ENCODE data around the gene ERBB4.
"Not testable (repeated sequence)": the region's sequence is repeated elsewhere in the genome, so short reads cannot be mapped to it uniquely, and the experiment has no call there.

The ERBB4 gene

GRCh38 chr2:212299333-212299732, 239.3 kb downstream of the ERBB4 start:
- no peak for DNase-seq (ENCODE audit: low read depth)

- no peak for DNase-seq (ENCODE audit: low read depth)
Measured at GRCh38 chr2:212295571-212295970, 243.0 kb downstream of the ERBB4 start.

GRCh38 chr2:212294816-212295215, 243.8 kb downstream of the ERBB4 start:
- DNase-seq (ENCODE audit: low read depth) = no peak

GRCh38 chr2:212289301-212289700, 249.3 kb downstream of the ERBB4 start:
- no peak for DNase-seq (ENCODE audit: low read depth)

- no peak for DNase-seq (ENCODE audit: low read depth)
Measured at GRCh38 chr2:212288308-212288707, 250.3 kb downstream of the ERBB4 start.

GRCh38 chr2:212284166-212284565, 254.4 kb downstream of the ERBB4 start:
- no peak for DNase-seq (ENCODE audit: low read depth)

GRCh38 chr2:212282671-212283261, 255.8 kb downstream of the ERBB4 start:
- peak; percentile 3 for DNase-seq (ENCODE audit: low read depth)

- no peak for DNase-seq (ENCODE audit: low read depth)
Measured at GRCh38 chr2:212276813-212277212, 261.8 kb downstream of the ERBB4 start.

- no peak for DNase-seq (ENCODE audit: low read depth)
Measured at GRCh38 chr2:212274215-212274614, 264.4 kb downstream of the ERBB4 start.

- peak; percentile 2 for DNase-seq (ENCODE audit: low read depth)
Measured at GRCh38 chr2:212271583-212271982, 267.0 kb downstream of the ERBB4 start.

- no peak for DNase-seq (ENCODE audit: low read depth)
Measured at GRCh38 chr2:212269005-212269404, 269.6 kb downstream of the ERBB4 start.

GRCh38 chr2:212266297-212266696, 272.3 kb downstream of the ERBB4 start:
- no peak for DNase-seq (ENCODE audit: low read depth)

GRCh38 chr2:212265777-212266176, 272.8 kb downstream of the ERBB4 start:
- no peak for DNase-seq (ENCODE audit: low read depth)

GRCh38 chr2:212264187-212264586, 274.4 kb downstream of the ERBB4 start:
- no peak for DNase-seq (ENCODE audit: low read depth)

GRCh38 chr2:212259226-212259625, 279.4 kb downstream of the ERBB4 start:
- DNase-seq (ENCODE audit: low read depth) = no peak

GRCh38 chr2:212254339-212254738, 284.3 kb downstream of the ERBB4 start:
- DNase-seq (ENCODE audit: low read depth) = no peak

- peak; percentile 33 for DNase-seq (ENCODE audit: low read depth)
Measured at GRCh38 chr2:212249451-212249850, 289.2 kb downstream of the ERBB4 start.

GRCh38 chr2:212245880-212246279, 292.7 kb downstream of the ERBB4 start:
- no peak for DNase-seq (ENCODE audit: low read depth)

- peak; percentile 4 for DNase-seq (ENCODE audit: low read depth)
Measured at GRCh38 chr2:212242724-212243123, 295.9 kb downstream of the ERBB4 start.

- not testable (repeated sequence) for DNase-seq (ENCODE audit: low read depth)
Measured at GRCh38 chr2:212238152-212238551, 300.4 kb downstream of the ERBB4 start.

GRCh38 chr2:212237350-212238095, 301.1 kb downstream of the ERBB4 start:
- no peak for DNase-seq (ENCODE audit: low read depth)

GRCh38 chr2:212228743-212229171, 309.8 kb downstream of the ERBB4 start:
- DNase-seq (ENCODE audit: low read depth) = peak; percentile 54

GRCh38 chr2:212227755-212228154, 310.8 kb downstream of the ERBB4 start:
- peak; percentile 86 for DNase-seq (ENCODE audit: low read depth)

GRCh38 chr2:212226114-212226513, 312.5 kb downstream of the ERBB4 start:
- no peak for DNase-seq (ENCODE audit: low read depth)
